ENCODE data around the gene TEX29. TPM values are rescaled to one million over a fixed set of nuclear protein-coding genes. Genes with fewer than 3 reads are reported as not detected.

Gene TEX29
- total RNA-seq, 1 experiment from 2014 or later, result not detected

DNA sequence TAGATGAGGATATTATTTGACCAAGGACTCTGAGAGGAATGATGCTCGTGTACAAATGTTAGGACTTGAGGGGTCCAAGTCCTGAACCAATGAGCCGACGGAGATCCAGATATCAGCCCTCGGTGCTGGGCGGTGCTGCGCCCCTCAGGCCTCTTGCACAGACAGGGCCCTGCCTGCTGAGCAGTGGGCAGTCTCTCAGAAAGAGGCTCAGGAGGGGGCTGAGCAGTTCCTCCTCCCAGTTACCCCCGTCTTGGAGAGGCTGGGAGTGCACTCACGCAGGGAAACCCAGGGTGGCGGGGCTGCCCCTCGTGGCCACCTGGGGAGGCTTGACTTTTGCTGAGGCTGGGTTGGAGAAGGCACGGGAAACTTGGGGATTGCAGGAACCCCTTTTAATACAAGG is 18.4 kb downstream of the TEX29 start:
- ATAC-seq (no peak), DNase-seq (ENCODE audit: low read depth, low spot score) (no peak)
- Histone ChIP-seq H3K36me3 (ENCODE audit: control insufficient read depth, insufficient read depth, low read length) (no peaks in the 10 kb centered on the region), H3K9me3 (ENCODE audit: control insufficient read depth, insufficient read depth, low read depth, low read length) (no peaks in the 10 kb centered on the region), H3K27ac (ENCODE audit: low read length) (no peak overlapping the region), H3K4me1 (ENCODE audit: control insufficient read depth, insufficient read depth, low read length) (no peaks in the 10 kb centered on the region), H3K27me3 (ENCODE audit: control insufficient read depth, insufficient read depth, low read length) (no peaks in the 10 kb centered on the region), H3K4me3 (ENCODE audit: low read depth in 2 of 2, low read length in 2 of 2) (no peak overlapping the region)
- in situ Hi-C loops (cut with HindIII; ENCODE audit: low pct_unique_long_range_greater_than_20kb, low sequenced_read_pairs), result no loop called here
- POLR2A ChIA-PET, result no interaction called here
- BruUV-seq (replicated peaks), result no TSS peak
- intact Hi-C loops (cut with micrococcal nuclease; ENCODE audit: unreplicated experiment), result no loop called here
- TF ChIP-seq, protein P1, sequence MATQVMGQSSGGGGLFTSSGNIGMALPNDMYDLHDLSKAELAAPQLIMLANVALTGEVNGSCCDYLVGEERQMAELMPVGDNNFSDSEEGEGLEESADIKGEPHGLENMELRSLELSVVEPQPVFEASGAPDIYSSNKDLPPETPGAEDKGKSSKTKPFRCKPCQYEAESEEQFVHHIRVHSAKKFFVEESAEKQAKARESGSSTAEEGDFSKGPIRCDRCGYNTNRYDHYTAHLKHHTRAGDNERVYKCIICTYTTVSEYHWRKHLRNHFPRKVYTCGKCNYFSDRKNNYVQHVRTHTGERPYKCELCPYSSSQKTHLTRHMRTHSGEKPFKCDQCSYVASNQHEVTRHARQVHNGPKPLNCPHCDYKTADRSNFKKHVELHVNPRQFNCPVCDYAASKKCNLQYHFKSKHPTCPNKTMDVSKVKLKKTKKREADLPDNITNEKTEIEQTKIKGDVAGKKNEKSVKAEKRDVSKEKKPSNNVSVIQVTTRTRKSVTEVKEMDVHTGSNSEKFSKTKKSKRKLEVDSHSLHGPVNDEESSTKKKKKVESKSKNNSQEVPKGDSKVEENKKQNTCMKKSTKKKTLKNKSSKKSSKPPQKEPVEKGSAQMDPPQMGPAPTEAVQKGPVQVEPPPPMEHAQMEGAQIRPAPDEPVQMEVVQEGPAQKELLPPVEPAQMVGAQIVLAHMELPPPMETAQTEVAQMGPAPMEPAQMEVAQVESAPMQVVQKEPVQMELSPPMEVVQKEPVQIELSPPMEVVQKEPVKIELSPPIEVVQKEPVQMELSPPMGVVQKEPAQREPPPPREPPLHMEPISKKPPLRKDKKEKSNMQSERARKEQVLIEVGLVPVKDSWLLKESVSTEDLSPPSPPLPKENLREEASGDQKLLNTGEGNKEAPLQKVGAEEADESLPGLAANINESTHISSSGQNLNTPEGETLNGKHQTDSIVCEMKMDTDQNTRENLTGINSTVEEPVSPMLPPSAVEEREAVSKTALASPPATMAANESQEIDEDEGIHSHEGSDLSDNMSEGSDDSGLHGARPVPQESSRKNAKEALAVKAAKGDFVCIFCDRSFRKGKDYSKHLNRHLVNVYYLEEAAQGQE (IDR thresholded peaks at IDR 0.05; ENCODE audit: insufficient read depth in 1 of 2, low read depth in 2 of 2, low read length in 1 of 2), result no peak
- TF ChIP-seq CTCF (IDR thresholded peaks at IDR 0.05) (no peak), SIN3A (IDR thresholded peaks at IDR 0.05; ENCODE audit: borderline replicate concordance, insufficient read depth, low read depth, low read length) (no peak), POLR2AphosphoS5 (IDR thresholded peaks at IDR 0.05; ENCODE audit: low read depth, low read length) (no peak), TCF7L2 (IDR thresholded peaks at IDR 0.05; ENCODE audit: low read depth, low read length) (no peak)
- CTCF ChIA-PET, result interaction anchor here (0.6 kb wide), 1 partner anchor 23 kb away, joined by 7 read pairs; no protein-coding TSS in a partner anchor

GRCh38 chr13:111339366-111340143 is 19.1 kb downstream of the TEX29 start:
- ATAC-seq (no peak), DNase-seq (ENCODE audit: low read depth, low spot score) (no peak)
- intact Hi-C loops (cut with micrococcal nuclease; ENCODE audit: unreplicated experiment) (no loop called here), in situ Hi-C loops (cut with HindIII; ENCODE audit: low pct_unique_long_range_greater_than_20kb, low sequenced_read_pairs) (no loop called here)
- Histone ChIP-seq H3K27me3 (ENCODE audit: control insufficient read depth, insufficient read depth, low read length) (no peaks in the 10 kb centered on the region), H3K4me1 (ENCODE audit: control insufficient read depth, insufficient read depth, low read length) (no peaks in the 10 kb centered on the region), H3K9me3 (ENCODE audit: control insufficient read depth, insufficient read depth, low read depth, low read length) (no peaks in the 10 kb centered on the region), H3K4me3 (ENCODE audit: low read depth in 2 of 2, low read length in 2 of 2) (no peak overlapping the region), H3K27ac (ENCODE audit: low read length) (no peak overlapping the region), H3K36me3 (ENCODE audit: control insufficient read depth, insufficient read depth, low read length) (no peaks in the 10 kb centered on the region)
- no TSS peak for BruUV-seq (replicated peaks)
- ChIA-PET POLR2A (no interaction called here), CTCF (interaction anchor here (0.6 kb wide), 1 partner anchor 22 kb away, joined by 7 read pairs; no protein-coding TSS in a partner anchor)
- TF ChIP-seq CTCF (IDR thresholded peaks at IDR 0.05) (no peak), TCF7L2 (IDR thresholded peaks at IDR 0.05; ENCODE audit: low read depth, low read length) (no peak), POLR2AphosphoS5 (IDR thresholded peaks at IDR 0.05; ENCODE audit: low read depth, low read length) (no peak), SIN3A (IDR thresholded peaks at IDR 0.05; ENCODE audit: borderline replicate concordance, insufficient read depth, low read depth, low read length) (no peak)
- TF ChIP-seq, protein P1 (IDR thresholded peaks at IDR 0.05; ENCODE audit: insufficient read depth in 1 of 2, low read depth in 2 of 2, low read length in 1 of 2), result no peak
